A172 (cell line): ENCODE measurements around the gene BRCA1. TPM values are rescaled to one million over a fixed set of nuclear protein-coding genes. Genes with fewer than 3 reads are reported as not detected.
A peak's percentile ranks its signal among the peaks of the same experiment; 100 is the strongest.
"Not testable (repeated sequence)": the region's sequence is repeated elsewhere in the genome, so short reads cannot be mapped to it uniquely, and the experiment has no call there.

Experiments
- DNase-seq: peaks from one replicate; pipeline ENCODE4 v3.0.0-alpha.2; 2015; ENCODE audit warnings: low spot score
- total RNA-seq: library from RNA; depleted of rRNA; stranded (reverse); fragments of >200 nt; shearing (Covaris generic); gene quantifications from 2 replicates; pipeline ENCODE4 v1.2.3, GENCODE V29; 2014; rRNA removed

The BRCA1 gene
- total RNA-seq = 46.0 and 51.1 TPM in 2 replicates

GRCh38 chr17:43125133-43125966, at the start of gene BRCA1:
BRCA1 (minus strand) TSS chr17:43125364; CDS start chr17:43124096, 1,268 bp downstream.
- peak; percentile 100 for DNase-seq

- DNase-seq = peak; percentile 92
These were observed 46.7 kb upstream of the BRCA1 start for GRCh38 chr17:43171586-43172487.

- peak; percentile 98 for DNase-seq
These were observed 45.8 kb upstream of the BRCA1 start, which contains the start of gene NBR1 for GRCh38 chr17:43170766-43171585. NBR1 (plus strand) TSS chr17:43171214; CDS start chr17:43175800, 4,586 bp downstream.

GRCh38 chr17:43170140-43170765, 45.1 kb upstream of the BRCA1 start:
- peak; percentile 98 for DNase-seq

- DNase-seq = no peak
These were observed 44.5 kb upstream of the BRCA1 start for GRCh38 chr17:43169561-43170139.

GRCh38 chr17:43165971-43166370, 40.8 kb upstream of the BRCA1 start:
- DNase-seq = not testable (repeated sequence)

GRCh38 chr17:43159957-43160356, 34.8 kb upstream of the BRCA1 start:
- not testable (repeated sequence) for DNase-seq

GRCh38 chr17:43159232-43159631, 34.1 kb upstream of the BRCA1 start:
- DNase-seq = not testable (repeated sequence)

GRCh38 chr17:43155666-43156065, 30.5 kb upstream of the BRCA1 start:
- no peak for DNase-seq

- DNase-seq = not testable (repeated sequence)
These were observed 28.2 kb upstream of the BRCA1 start for GRCh38 chr17:43153197-43153835.

GRCh38 chr17:43151880-43152456, 26.8 kb upstream of the BRCA1 start:
- DNase-seq = no peak

GRCh38 chr17:43146649-43147048, 21.5 kb upstream of the BRCA1 start:
- no peak for DNase-seq

- DNase-seq = no peak
These were observed 18.0 kb upstream of the BRCA1 start for GRCh38 chr17:43143201-43143600.

- DNase-seq = no peak
These were observed 17.0 kb upstream of the BRCA1 start for GRCh38 chr17:43142153-43142552.

GRCh38 chr17:43140396-43141332, 15.5 kb upstream of the BRCA1 start:
- no peak for DNase-seq

GRCh38 chr17:43138531-43138930, 13.4 kb upstream of the BRCA1 start:
- DNase-seq = not testable (repeated sequence)

GRCh38 chr17:43136574-43136973, 11.4 kb upstream of the BRCA1 start:
- DNase-seq = not testable (repeated sequence)

GRCh38 chr17:43135454-43135819, 10.3 kb upstream of the BRCA1 start:
- no peak for DNase-seq
